ENCODE measurements around the gene SMO. TPM values are rescaled to one million over a fixed set of nuclear protein-coding genes. Genes with fewer than 3 reads are reported as not detected.

SMO gene
- total RNA-seq, 1 experiment from 2014 or later, result 12.8 TPM

DNA sequence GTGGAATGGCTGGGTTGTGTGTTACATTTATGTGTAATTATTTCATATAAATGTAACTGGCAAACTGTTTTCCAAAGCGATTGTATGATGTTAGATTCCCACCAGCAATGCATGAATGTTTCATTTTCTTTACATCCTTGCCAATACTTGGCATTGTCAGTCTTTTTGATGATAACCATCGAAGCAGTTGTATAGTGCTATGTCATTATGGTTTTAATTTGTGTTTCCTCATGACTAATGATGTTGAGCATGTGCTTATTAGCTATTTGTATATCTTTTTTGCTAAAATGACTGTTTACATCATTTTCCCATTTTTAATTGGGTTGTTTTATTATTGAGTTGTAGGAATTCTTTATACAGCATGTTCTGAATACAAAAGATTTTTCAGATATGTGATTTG, 58.7 kb downstream of the SMO start:
- Histone ChIP-seq H3K27ac (ENCODE audit: low read depth, low read length) (no peak overlapping the region), H3K9me2 (ENCODE audit: insufficient read depth) (no peaks in the 10 kb centered on the region), H3K4me2 (ENCODE audit: low read length) (no peak overlapping the region), H3K4me1 (ENCODE audit: control insufficient read depth in 1 of 2, insufficient read depth in 2 of 2, low read length in 2 of 2) (no peaks in the 10 kb centered on the region), H3K36me3 (ENCODE audit: control insufficient read depth in 1 of 2, insufficient read depth in 2 of 2, low read length in 2 of 2) (no peaks in the 10 kb centered on the region), H3K9me3 (ENCODE audit: control insufficient read depth in 1 of 2, insufficient read depth in 1 of 2, low read depth in 1 of 2, low read length in 2 of 2) (no peaks in the 10 kb centered on the region), H3K4me3 (replicated peaks in 1 of 2; ENCODE audit: low read depth in 1 of 2, low read length in 2 of 2) (no peak overlapping the region), H4K20me1 (ENCODE audit: insufficient read depth) (no peaks in the 10 kb centered on the region), H3K27me3 (ENCODE audit: insufficient read depth, low read length) (no peaks in the 10 kb centered on the region), H3K79me2 (ENCODE audit: insufficient read depth, low read length) (0 out of 2 replicates have a peak, but pooled peaks cover 3% of the 10 kb centered on the region), H2AFZ (ENCODE audit: low read depth, low read length, poor library complexity, severe bottlenecking) (no peak overlapping the region), H3K9ac (ENCODE audit: low read length) (no peak overlapping the region)
- no peak for TF ChIP-seq EZH2 (IDR thresholded peaks at IDR 0.05)
- TF ChIP-seq, protein P1, sequence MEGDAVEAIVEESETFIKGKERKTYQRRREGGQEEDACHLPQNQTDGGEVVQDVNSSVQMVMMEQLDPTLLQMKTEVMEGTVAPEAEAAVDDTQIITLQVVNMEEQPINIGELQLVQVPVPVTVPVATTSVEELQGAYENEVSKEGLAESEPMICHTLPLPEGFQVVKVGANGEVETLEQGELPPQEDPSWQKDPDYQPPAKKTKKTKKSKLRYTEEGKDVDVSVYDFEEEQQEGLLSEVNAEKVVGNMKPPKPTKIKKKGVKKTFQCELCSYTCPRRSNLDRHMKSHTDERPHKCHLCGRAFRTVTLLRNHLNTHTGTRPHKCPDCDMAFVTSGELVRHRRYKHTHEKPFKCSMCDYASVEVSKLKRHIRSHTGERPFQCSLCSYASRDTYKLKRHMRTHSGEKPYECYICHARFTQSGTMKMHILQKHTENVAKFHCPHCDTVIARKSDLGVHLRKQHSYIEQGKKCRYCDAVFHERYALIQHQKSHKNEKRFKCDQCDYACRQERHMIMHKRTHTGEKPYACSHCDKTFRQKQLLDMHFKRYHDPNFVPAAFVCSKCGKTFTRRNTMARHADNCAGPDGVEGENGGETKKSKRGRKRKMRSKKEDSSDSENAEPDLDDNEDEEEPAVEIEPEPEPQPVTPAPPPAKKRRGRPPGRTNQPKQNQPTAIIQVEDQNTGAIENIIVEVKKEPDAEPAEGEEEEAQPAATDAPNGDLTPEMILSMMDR (IDR thresholded peaks at IDR 0.05 in 2 of 3, conservative IDR thresholded peaks at IDR 0.05 in 1 of 3; ENCODE audit: borderline replicate concordance in 1 of 3, insufficient read depth in 1 of 3, low read depth in 2 of 3, low read length in 2 of 3), result no peak
- TF ChIP-seq ELF1 (IDR thresholded peaks at IDR 0.05; ENCODE audit: borderline replicate concordance, low read depth), result no peak
- TF ChIP-seq CEBPB (IDR thresholded peaks at IDR 0.05; ENCODE audit: low read depth), result no peak
- no peak for TF ChIP-seq JUND (IDR thresholded peaks at IDR 0.05)
- TF ChIP-seq SRF (IDR thresholded peaks at IDR 0.05; ENCODE audit: low read depth), result no peak
- TF ChIP-seq, protein P2, sequence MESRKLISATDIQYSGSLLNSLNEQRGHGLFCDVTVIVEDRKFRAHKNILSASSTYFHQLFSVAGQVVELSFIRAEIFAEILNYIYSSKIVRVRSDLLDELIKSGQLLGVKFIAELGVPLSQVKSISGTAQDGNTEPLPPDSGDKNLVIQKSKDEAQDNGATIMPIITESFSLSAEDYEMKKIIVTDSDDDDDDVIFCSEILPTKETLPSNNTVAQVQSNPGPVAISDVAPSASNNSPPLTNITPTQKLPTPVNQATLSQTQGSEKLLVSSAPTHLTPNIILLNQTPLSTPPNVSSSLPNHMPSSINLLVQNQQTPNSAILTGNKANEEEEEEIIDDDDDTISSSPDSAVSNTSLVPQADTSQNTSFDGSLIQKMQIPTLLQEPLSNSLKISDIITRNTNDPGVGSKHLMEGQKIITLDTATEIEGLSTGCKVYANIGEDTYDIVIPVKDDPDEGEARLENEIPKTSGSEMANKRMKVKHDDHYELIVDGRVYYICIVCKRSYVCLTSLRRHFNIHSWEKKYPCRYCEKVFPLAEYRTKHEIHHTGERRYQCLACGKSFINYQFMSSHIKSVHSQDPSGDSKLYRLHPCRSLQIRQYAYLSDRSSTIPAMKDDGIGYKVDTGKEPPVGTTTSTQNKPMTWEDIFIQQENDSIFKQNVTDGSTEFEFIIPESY (IDR thresholded peaks at IDR 0.05; ENCODE audit: extremely low read depth, insufficient replicate concordance, low read length), result no peak
- TF ChIP-seq ZNF274 (IDR thresholded peaks at IDR 0.05; ENCODE audit: low read depth, low read length), result no peak
- no peak for TF ChIP-seq FOSL1 (IDR thresholded peaks at IDR 0.05; ENCODE audit: low read depth)
- TF ChIP-seq, protein P3, sequence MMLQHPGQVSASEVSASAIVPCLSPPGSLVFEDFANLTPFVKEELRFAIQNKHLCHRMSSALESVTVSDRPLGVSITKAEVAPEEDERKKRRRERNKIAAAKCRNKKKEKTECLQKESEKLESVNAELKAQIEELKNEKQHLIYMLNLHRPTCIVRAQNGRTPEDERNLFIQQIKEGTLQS (IDR thresholded peaks at IDR 0.05), result no peak
- no peak for TF ChIP-seq SP1 (IDR thresholded peaks at IDR 0.05; ENCODE audit: low read depth)
- TF ChIP-seq, protein P4, sequence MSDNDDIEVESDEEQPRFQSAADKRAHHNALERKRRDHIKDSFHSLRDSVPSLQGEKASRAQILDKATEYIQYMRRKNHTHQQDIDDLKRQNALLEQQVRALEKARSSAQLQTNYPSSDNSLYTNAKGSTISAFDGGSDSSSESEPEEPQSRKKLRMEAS (IDR thresholded peaks at IDR 0.05), result no peak
- TF ChIP-seq POLR2A (IDR thresholded peaks at IDR 0.05; ENCODE audit: borderline replicate concordance, extremely low read depth, insufficient read depth, insufficient read length), result no peak
- no peak for TF ChIP-seq YY1 (IDR thresholded peaks at IDR 0.05; ENCODE audit: extremely low read depth, insufficient replicate concordance, low read depth, low read length)
- no peak for TF ChIP-seq RAD21 (IDR thresholded peaks at IDR 0.05; ENCODE audit: low read depth)
- TF ChIP-seq TCF7L2 (IDR thresholded peaks at IDR 0.05; ENCODE audit: borderline replicate concordance, extremely low read depth, insufficient read depth, insufficient read length), result no peak
- TF ChIP-seq, protein P5, sequence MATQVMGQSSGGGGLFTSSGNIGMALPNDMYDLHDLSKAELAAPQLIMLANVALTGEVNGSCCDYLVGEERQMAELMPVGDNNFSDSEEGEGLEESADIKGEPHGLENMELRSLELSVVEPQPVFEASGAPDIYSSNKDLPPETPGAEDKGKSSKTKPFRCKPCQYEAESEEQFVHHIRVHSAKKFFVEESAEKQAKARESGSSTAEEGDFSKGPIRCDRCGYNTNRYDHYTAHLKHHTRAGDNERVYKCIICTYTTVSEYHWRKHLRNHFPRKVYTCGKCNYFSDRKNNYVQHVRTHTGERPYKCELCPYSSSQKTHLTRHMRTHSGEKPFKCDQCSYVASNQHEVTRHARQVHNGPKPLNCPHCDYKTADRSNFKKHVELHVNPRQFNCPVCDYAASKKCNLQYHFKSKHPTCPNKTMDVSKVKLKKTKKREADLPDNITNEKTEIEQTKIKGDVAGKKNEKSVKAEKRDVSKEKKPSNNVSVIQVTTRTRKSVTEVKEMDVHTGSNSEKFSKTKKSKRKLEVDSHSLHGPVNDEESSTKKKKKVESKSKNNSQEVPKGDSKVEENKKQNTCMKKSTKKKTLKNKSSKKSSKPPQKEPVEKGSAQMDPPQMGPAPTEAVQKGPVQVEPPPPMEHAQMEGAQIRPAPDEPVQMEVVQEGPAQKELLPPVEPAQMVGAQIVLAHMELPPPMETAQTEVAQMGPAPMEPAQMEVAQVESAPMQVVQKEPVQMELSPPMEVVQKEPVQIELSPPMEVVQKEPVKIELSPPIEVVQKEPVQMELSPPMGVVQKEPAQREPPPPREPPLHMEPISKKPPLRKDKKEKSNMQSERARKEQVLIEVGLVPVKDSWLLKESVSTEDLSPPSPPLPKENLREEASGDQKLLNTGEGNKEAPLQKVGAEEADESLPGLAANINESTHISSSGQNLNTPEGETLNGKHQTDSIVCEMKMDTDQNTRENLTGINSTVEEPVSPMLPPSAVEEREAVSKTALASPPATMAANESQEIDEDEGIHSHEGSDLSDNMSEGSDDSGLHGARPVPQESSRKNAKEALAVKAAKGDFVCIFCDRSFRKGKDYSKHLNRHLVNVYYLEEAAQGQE (IDR thresholded peaks at IDR 0.05; ENCODE audit: low read depth), result no peak
- no peak for TF ChIP-seq ZFX (IDR thresholded peaks at IDR 0.05)
- TF ChIP-seq EZH2phosphoT487 (IDR thresholded peaks at IDR 0.05; ENCODE audit: borderline replicate concordance), result no peak
- no peak for TF ChIP-seq POLR2AphosphoS5 (IDR thresholded peaks at IDR 0.05; ENCODE audit: low read depth, low read length)
- intact Hi-C loops (cut with micrococcal nuclease), result no loop called here
- ATAC-seq, result no peak
- DNase-seq (ENCODE audit: low read depth, low spot score), result no peak
- ChIA-PET CTCF (no interaction called here), POLR2A (no interaction called here), RAD21 (ENCODE audit: low non-redundant PET in 1 of 2, low total read pairs in 2 of 2, uncharacterized antibody in 2 of 2, unreplicated experiment in 2 of 2) (no interaction called here)
- BruUV-seq (replicated peaks), result no TSS peak
